Vagina (tissue), 2 donors: ENCODE data around the gene R3HDM2.

Experiments
- POLR2A ChIP-seq, 2 donors: fragments of 450-650 bp; IDR thresholded peaks; one replicate each; pipeline ENCODE4 v1.6.1; 2017; ENCODE audit warnings: antibody characterized with exemption in 2 of 2, mild to moderate bottlenecking in 2 of 2, moderate library complexity in 2 of 2
- POLR2AphosphoS5 ChIP-seq, 2 donors: sonication (generic); formaldehyde crosslinking; IDR thresholded peaks; one replicate each; pipeline ENCODE4 v1.9.0; 2017; ENCODE audit warnings: antibody characterized with exemption in 2 of 2, mild to moderate bottlenecking in 2 of 2, low read depth in 1 of 2; ENCODE audit not compliant: insufficient read depth in 1 of 2
- TF ChIP-seq, protein P1 (sequence below), 3 experiments: fragments of 450-650 bp in 2 of 3; fragments of 200-600 bp in 1 of 3; sonication (generic) in 1 of 3; IDR thresholded peaks; one replicate each; pipeline ENCODE4 v1.5.1; 2017 to 2019; ENCODE audit warnings: antibody characterized with exemption in 3 of 3, mild to moderate bottlenecking in 2 of 3, moderate library complexity in 2 of 3

DNA sequence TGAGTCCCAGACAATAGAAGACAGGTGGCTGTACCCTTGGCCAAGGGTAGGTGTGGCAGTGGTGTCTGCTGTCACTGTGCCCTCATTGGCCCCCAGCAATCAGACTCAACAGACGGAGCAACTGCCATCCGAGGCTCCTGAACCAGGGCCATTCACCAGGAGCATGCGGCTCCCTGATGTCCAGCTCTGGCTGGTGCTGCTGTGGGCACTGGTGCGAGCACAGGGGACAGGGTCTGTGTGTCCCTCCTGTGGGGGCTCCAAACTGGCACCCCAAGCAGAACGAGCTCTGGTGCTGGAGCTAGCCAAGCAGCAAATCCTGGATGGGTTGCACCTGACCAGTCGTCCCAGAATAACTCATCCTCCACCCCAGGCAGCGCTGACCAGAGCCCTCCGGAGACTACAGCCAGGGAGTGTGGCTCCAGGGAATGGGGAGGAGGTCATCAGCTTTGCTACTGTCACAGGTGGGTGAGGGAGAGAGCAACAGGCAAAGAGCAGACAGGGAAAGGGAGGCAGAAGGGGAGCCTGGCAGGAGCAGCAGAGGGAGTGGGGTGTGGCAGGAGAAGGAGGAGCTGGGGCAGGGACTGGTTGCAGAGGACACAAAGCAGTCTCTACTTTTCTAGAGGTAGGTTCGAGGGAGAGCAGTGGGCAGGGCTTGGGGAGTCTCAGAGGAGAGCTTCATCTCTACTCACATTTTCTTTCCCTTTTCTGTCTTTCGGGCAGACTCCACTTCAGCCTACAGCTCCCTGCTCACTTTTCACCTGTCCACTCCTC, 24.7 kb upstream of the R3HDM2 start:
- TF ChIP-seq, protein P1, sequence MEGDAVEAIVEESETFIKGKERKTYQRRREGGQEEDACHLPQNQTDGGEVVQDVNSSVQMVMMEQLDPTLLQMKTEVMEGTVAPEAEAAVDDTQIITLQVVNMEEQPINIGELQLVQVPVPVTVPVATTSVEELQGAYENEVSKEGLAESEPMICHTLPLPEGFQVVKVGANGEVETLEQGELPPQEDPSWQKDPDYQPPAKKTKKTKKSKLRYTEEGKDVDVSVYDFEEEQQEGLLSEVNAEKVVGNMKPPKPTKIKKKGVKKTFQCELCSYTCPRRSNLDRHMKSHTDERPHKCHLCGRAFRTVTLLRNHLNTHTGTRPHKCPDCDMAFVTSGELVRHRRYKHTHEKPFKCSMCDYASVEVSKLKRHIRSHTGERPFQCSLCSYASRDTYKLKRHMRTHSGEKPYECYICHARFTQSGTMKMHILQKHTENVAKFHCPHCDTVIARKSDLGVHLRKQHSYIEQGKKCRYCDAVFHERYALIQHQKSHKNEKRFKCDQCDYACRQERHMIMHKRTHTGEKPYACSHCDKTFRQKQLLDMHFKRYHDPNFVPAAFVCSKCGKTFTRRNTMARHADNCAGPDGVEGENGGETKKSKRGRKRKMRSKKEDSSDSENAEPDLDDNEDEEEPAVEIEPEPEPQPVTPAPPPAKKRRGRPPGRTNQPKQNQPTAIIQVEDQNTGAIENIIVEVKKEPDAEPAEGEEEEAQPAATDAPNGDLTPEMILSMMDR (IDR thresholded peaks at IDR 0.05) = no peak
- TF ChIP-seq POLR2AphosphoS5 (IDR thresholded peaks at IDR 0.05; ENCODE audit: insufficient read depth in 1 of 2, low read depth in 1 of 2) = no peak
- no peak for TF ChIP-seq POLR2A (IDR thresholded peaks at IDR 0.05)
